GM21619 (cell line): ENCODE results near the gene PLAC8.
"Not testable (repeated sequence)": the region's sequence is repeated elsewhere in the genome, so short reads cannot be mapped to it uniquely, and the experiment has no call there.

Experiments used
- ATAC-seq: cut with Tn5 transposase; IDR thresholded peaks from one replicate; pipeline ENCODE4 v1.9.1; 2021; ENCODE audit not compliant: unreplicated experiment

Gene PLAC8

GRCh38 chr4:83074086-83074704 lies 40.3 kb downstream of the PLAC8 start:
- peak; percentile 87 for ATAC-seq

- ATAC-seq: no peak
These were observed 43.4 kb downstream of the PLAC8 start for GRCh38 chr4:83071116-83071515.

DNA sequence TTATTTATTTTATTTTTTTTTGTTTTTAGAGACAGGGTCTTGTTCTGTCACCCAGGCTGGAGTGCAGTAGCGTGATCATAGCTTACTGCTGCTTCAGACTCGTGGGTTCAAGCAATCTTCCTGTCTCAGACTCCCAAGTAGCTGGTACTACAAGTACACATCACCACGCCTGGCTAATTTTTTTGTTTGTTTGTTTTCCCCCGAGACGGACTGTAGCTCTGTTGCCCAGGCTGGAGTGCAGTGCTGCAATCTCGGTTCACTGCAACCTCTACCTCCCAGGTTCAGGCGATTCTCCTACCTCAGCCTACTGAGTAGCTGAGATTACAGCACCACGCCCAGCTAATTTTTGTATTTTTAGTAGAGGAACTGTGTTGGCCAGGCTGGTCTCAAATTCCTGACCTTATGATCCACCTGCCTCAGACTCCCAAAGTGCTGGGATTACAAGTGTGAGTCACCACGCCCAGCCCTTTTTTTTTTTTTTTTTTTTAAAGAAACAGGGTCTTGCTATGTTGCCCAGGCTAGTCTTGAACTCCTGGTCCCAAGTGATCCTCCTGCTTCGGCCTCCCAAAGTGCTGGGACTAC lies 47.4 kb downstream of the PLAC8 start:
- ATAC-seq: no peak

GRCh38 chr4:83065266-83065665 lies 49.3 kb downstream of the PLAC8 start:
- no peak for ATAC-seq

- no peak for ATAC-seq
These were observed 51.8 kb downstream of the PLAC8 start for GRCh38 chr4:83062739-83063138.

DNA sequence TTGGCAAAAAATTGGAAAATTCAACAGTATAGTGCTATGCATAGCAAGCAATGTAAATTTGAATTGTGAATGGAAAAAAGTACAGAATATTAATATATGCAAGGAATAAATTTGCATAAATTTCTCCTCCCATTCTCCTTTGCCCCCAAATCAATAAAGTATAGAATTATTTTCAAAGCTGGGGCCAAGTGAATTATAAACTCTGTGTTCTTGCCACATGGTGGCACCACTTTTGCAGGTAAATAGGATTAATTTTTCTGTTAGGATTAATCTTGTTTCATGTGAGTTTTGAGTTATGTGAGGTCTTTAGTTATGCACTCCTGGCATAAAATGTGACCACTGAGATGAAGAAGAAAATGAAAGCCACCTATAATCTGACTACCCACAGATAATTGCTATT lies 59.6 kb downstream of the PLAC8 start:
- no peak for ATAC-seq

GRCh38 chr4:83048781-83049180 lies 65.7 kb downstream of the PLAC8 start:
- not testable (repeated sequence) for ATAC-seq

GRCh38 chr4:83046693-83047473 lies 67.6 kb downstream of the PLAC8 start:
- ATAC-seq: no peak

- no peak for ATAC-seq
These were observed 70.6 kb downstream of the PLAC8 start for GRCh38 chr4:83043801-83044407.

GRCh38 chr4:83043157-83043556 lies 71.4 kb downstream of the PLAC8 start:
- not testable (repeated sequence) for ATAC-seq

DNA sequence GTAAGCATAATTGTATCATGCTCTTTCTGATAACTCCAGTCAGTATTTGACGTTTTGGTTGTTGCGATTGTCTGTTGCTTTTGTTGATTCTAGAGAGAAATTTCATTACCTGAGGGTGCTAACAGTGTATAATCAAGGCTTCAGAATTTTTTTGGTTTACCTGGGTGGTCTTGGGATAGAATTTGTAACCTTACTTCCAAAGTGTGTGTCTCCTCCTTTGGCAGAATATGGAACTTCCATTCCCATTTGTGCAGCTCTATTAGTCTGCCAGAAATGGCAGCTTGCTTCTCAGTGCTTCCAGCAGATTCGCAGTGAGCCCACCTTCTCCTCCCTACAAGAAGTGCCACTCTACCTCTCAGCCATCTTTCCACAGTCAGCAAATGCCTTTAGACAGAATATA lies 74.3 kb downstream of the PLAC8 start:
- no peak for ATAC-seq
